CD1c-positive myeloid dendritic cell (primary cell): Measurements from ENCODE around the gene DRC3.

Source experiments
- DNase-seq: peaks from one replicate; pipeline ENCODE4 v3.0.0-alpha.2; 2016; ENCODE audit errors: extremely low spot score

The DRC3 gene

DNA sequence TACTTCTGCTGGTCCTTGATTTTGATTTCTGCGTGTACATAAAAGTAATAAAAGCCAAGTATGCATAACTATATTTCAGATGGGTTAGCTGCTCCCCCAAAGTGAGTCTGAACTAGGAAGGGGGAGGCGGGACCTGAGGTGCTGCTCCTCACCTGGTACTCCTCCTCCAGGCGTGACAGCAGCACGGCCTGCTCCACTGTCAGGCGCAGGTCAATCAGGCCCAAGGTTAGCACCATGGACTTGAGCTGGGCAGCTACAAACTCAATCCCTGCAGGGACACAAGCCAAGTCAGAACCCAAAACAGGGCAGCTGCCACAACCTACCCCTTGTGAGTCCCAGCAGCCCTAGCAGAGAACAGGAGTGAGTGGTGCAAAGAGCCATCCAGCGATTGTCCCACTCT, 48.3 kb downstream of the DRC3 start:
- no peak for DNase-seq

DNA sequence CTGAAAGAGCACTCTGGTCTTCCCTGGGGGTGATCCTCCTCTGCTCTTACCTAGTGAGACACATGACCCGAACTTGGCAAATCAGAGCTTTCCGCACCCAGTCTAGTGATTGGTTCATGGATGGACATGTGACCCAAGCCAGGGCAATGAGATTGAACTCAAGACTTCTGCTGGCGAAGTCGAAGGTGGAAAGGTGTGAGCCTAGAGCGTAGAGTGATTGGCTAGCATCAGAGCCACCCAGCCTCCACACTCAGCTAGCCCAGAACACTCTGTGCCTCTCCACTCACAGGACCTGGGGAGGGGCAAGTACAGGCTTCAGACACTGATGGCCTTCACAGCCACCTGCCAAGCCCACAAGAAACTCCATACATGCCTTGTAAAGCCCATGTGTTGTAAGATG, 48.7 kb downstream of the DRC3 start:
- no peak for DNase-seq

GRCh38 chr17:18025241-18025944, 52.7 kb downstream of the DRC3 start:
- peak; percentile 69 for DNase-seq

GRCh38 chr17:18025945-18026776, 53.5 kb downstream of the DRC3 start:
- DNase-seq = peak; percentile 52

DNA sequence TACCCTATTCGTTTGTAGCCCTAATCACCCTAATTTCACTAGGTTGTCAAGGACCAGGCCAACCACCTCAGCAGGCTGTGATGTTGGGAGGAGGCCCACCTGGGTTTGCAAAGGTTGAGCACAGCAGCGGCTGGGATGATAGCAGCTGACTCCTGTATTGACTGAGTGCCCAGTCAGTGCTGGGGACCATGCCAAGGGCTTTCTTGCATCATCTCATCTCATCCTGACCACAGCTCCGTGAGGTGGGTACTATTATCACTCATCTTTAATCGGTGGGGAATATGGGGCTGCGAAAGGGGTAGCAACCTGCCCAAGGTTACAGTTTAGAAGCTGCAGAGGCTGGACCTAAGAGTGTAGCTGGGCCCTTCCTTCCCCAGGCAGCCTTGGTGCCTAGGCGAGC, 54.6 kb downstream of the DRC3 start:
- no peak for DNase-seq

GRCh38 chr17:18028114-18028951, 55.7 kb downstream of the DRC3 start:
- no peak for DNase-seq

GRCh38 chr17:18028952-18029540, 56.4 kb downstream of the DRC3 start:
- no peak for DNase-seq

GRCh38 chr17:18031955-18032354, 59.3 kb downstream of the DRC3 start:
- DNase-seq = peak; percentile 15

GRCh38 chr17:18033442-18034099, 60.9 kb downstream of the DRC3 start:
- DNase-seq = peak; percentile 92

- DNase-seq = no peak
These were observed 63.0 kb downstream of the DRC3 start for GRCh38 chr17:18035704-18036103.

GRCh38 chr17:18037486-18037885, 64.8 kb downstream of the DRC3 start:
- DNase-seq = peak; percentile 76

DNA sequence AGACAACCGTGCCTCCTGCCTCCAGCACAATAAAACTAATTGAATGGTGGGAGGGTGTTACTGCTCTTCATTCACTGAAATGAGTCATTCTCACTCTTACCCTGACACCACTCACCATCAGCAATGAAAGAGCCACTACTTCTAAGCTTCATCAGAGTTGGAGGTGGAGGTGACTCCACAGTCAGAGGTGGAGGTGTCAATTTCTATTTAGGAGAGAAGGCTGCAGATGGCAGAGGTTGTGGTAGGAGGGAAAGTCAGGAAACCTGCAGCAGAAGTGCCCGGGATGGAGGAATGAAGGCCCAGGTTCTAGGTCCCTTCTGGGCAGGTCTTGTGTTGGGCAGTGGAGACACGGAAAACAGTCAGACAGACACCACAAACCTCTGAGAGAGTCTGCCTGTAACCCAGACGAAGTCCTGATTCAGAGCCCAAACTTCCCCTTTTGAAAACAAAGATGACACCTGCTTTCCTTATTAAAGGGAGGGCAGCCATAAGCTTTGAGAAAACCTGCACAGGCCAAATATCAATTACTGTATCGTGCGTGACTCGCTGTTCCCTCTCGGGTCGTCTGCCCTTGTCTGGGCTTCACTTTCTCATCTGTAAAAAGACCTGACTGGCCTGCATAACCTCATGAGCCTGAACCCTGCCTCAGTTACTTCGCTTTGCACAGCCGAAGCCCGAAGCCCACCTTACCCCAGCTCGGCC, 65.6 kb downstream of the DRC3 start:
- peak; percentile 74 for DNase-seq

DNA sequence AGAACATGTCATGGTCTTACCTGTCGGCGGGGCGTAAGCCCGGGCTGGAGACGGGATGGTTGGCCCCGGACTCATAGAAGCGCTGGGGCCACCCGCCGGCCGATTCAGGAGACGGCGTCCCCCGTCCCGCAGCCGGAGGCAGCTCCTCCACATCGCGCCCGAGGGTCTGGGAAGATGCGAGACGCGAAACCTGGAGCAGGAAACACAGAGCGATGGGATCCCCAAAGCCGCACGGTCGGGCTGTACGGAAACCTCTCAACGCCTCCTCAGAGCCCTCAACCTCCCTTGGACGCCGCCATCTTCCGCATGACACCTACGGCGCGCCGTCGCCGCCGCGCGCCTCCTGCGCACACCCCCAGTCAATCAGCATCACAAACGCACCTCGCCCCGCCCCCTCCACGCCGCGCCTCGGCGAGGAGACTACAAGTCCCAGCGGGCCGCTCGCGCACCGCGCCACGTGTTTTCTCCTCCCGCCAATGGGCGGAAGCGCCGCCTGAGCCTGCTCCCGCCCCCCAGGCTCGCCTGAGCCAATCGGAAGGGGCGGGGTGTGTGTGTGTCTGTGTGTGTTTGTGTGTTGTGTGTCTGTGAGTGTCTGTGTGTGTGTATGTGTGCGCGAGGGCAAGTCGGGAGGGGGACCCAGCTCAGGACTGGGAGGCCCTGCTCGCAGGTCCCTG, 66.3 kb downstream of the DRC3 start, which contains the start of the genes ATPAF2 and GID4:
ATPAF2 (minus strand) TSS at position 308 of the 674 bp plus-strand sequence; CDS start at position 153, 155 bp downstream.
GID4 (plus strand) TSS at position 548 of the 674 bp plus-strand sequence; CDS start at position 605, 57 bp downstream.
- peak; percentile 100 for DNase-seq

GRCh38 chr17:18039535-18040260, 67.0 kb downstream of the DRC3 start:
- no peak for DNase-seq

DNA sequence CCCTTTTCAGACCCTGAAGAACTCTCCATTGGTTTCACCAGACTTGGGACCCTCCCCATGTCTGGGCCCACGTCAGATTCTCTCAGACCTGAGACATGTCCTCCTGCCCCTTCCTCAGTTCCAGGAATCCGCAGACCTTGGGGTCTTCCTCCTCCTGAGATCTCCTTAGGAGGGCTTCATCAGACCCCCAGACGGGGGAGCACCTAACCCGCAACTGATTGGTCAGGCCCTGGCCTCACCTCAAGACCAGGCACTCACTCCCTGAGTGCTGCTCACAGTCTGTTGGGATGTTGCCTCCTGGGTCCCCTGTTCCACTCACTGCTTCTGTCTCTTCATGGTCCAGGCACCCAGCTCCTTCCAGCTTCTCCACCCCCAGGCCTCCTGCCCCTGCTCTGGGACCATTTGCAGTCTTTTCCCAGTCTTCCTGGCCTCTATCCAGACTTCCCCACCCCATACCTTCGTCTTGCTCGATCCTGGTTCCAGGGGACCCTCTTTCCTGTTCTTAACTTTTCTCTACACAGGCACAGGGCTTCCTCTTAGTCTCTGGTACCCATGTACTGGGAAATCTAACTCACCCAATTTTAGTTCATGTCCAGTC, 67.7 kb downstream of the DRC3 start:
- no peak for DNase-seq

DNA sequence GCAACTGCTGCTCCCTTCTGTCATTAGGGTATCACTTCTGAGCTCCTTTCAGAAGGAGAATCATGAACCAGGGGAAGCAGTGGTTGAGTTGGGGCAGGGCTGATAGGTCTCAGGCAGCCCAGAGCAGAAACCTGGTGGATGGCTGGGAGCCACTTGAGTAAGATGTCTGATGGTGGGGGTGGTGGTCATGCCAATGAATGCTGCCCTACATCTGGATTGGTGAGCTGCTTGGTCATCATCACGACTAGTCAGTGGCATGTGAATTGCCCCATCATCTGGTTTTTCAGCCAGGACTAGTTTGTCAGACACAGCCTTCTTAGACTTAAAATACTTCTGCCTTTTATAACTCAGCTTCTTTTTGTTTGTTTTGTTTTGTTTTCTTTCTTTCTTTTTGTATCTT, 69.1 kb downstream of the DRC3 start:
- no peak for DNase-seq

DNA sequence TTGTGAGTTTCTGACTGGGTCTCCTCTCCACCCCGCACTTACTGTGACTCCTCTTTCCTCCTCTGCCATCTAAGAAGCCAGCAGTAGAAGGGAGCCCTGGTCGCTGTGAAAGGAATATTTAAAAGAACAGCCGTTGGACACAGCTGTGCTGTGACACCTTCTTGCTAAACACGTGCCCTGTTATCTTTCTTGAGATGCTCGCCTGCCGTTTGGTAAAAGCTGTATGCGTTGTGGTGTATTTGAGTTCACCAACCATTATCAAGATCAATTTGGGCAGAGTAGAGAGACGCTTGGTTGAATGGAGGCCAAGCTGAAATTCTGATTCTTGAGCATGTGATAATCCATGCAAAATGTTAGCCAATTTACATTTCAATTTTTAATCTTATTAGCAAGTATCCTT, 70.3 kb downstream of the DRC3 start:
- no peak for DNase-seq

GRCh38 chr17:18043491-18043890, 70.8 kb downstream of the DRC3 start:
- DNase-seq = no peak

DNA sequence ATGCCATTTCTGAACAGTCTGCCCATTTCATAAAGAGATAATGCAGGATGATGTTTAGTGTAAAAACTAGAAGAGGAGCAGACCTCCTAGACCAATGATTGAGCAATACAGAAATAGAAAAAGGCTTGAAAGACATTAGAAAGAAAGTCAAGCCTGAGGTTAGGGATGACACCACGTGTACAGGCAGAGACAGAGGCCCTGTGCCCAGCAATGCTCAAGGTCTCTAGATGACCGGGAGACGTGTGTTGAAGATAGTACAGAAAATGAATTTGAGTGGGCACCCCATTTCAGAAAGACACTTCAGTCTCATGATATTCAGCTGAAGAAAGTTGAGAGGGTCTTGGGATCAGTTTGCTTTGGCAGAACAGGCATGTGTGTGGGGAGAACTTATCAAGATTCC, 71.9 kb downstream of the DRC3 start:
- no peak for DNase-seq
